Astrocyte (in vitro differentiated cells and primary cell): ENCODE results near the gene SNCAIP. TPM values are rescaled to one million over a fixed set of nuclear protein-coding genes. Genes with fewer than 3 reads are reported as not detected.

ENCODE experiments used
- DNase-seq: peaks from one replicate; pipeline ENCODE4 v3.0.0-alpha.2; 2010; ENCODE audit warnings: low read depth
- FAIRE-seq: peaks from 2 replicates; lab custom pipeline; 2011; peaks lifted over from hg19 to GRCh38; lab: Jason Lieb, UNC
- H2AFZ ChIP-seq: 2 replicates; pipeline ENCODE4 v1.6.0; 2012; ENCODE audit warnings: low read depth, low read length, inconsistent platforms
- H3K27ac ChIP-seq: 2 replicates; pipeline ENCODE4 v1.5.1; 2011; ENCODE audit warnings: low read depth, low read length, inconsistent platforms
- H3K27me3 ChIP-seq: 2 replicates; pipeline ENCODE4 v1.6.0; 2011; ENCODE audit warnings: low read length, inconsistent platforms; ENCODE audit not compliant: insufficient read depth
- H3K36me3 ChIP-seq: 2 replicates; pipeline ENCODE4 v1.5.1; 2011; ENCODE audit warnings: low read length, inconsistent platforms; ENCODE audit not compliant: insufficient read depth
- H3K4me1 ChIP-seq: 2 replicates; pipeline ENCODE4 v1.5.1; 2011; ENCODE audit warnings: low read length, inconsistent platforms; ENCODE audit not compliant: insufficient read depth
- H3K4me2 ChIP-seq: 2 replicates; pipeline ENCODE4 v1.6.0; 2012; ENCODE audit warnings: low read length, inconsistent platforms
- H3K4me3 ChIP-seq: 2 replicates; pipeline ENCODE4 v1.5.1; 2011; ENCODE audit warnings: low read depth, mild to moderate bottlenecking, low read length, inconsistent platforms; ENCODE audit not compliant: insufficient read depth
- H3K79me2 ChIP-seq: 2 replicates; pipeline ENCODE4 v1.6.0; 2012; ENCODE audit warnings: mild to moderate bottlenecking, low read length, inconsistent platforms; ENCODE audit not compliant: insufficient read depth
- H3K9ac ChIP-seq: 2 replicates; pipeline ENCODE4 v1.6.0; 2012; ENCODE audit warnings: mild to moderate bottlenecking, low read length, inconsistent platforms
- H3K9me3 ChIP-seq: 2 replicates; pipeline ENCODE4 v1.5.1; 2012; ENCODE audit warnings: low read depth, mild to moderate bottlenecking, low read length, inconsistent platforms; ENCODE audit not compliant: insufficient read depth
- H4K20me1 ChIP-seq: 2 replicates; pipeline ENCODE4 v1.6.0; 2012; ENCODE audit warnings: low read length, inconsistent platforms; ENCODE audit not compliant: insufficient read depth
- H3K27ac Mint-ChIP-seq: one replicate; pipeline ENCODE4 v1.8.0; 2021; ENCODE audit warnings: mild to moderate bottlenecking, mixed read lengths; ENCODE audit not compliant: unreplicated experiment
- H3K27me3 Mint-ChIP-seq: one replicate; pipeline ENCODE4 v1.8.0; 2021; ENCODE audit warnings: low read depth, mixed read lengths; ENCODE audit not compliant: unreplicated experiment
- H3K36me3 Mint-ChIP-seq: one replicate; pipeline ENCODE4 v1.8.0; 2021; ENCODE audit warnings: low read depth, mixed read lengths; ENCODE audit not compliant: unreplicated experiment
- H3K4me1 Mint-ChIP-seq: one replicate; pipeline ENCODE4 v1.8.0; 2021; ENCODE audit warnings: low read depth, mixed read lengths; ENCODE audit not compliant: unreplicated experiment
- H3K4me3 Mint-ChIP-seq: one replicate; pipeline ENCODE4 v1.8.0; 2021; ENCODE audit warnings: mild to moderate bottlenecking, moderate library complexity, mixed read lengths; ENCODE audit not compliant: unreplicated experiment
- H3K9me3 Mint-ChIP-seq: one replicate; pipeline ENCODE4 v1.8.0; 2021; ENCODE audit warnings: mild to moderate bottlenecking, mixed read lengths; ENCODE audit not compliant: unreplicated experiment
- EZH2 ChIP-seq: IDR thresholded peaks from 2 replicates; pipeline ENCODE4 v1.6.1; 2012; ENCODE audit warnings: mild to moderate bottlenecking, low read length, inconsistent platforms; ENCODE audit not compliant: insufficient read depth
- total RNA-seq: library from RNA; stranded (reverse); gene quantifications from 2 replicates; pipeline ENCODE4 v1.2.1, GENCODE V29; 2021
- TF ChIP-seq, protein P1 (sequence below): IDR thresholded peaks from 2 replicates; pipeline ENCODE4 v1.5.1; 2011; ENCODE audit warnings: low read depth, mild to moderate bottlenecking, inconsistent platforms, low read length, moderate library complexity; ENCODE audit not compliant: insufficient read depth

Gene SNCAIP
- total RNA-seq, 1 donor from 2014 or later: 1.7 TPM

DNA sequence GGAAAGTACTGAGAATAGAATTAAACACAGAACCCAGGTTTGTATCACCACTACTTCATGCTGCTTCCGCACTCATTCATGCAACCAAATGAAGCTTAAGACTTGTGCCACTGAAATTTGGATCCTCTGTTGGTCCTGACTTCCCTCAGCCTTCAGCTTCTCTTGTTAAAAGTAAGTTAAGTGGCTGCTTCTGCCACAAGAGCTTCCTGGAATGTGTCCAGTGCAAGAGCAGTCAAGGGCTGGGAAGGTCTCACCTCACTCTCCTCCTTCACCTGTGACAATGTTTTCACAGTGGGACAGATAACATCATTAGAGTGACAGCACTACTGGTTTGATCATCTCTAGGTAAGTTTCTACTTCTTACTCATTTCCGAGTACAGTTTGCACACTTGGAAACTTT is 7.9 kb downstream of the SNCAIP start:
- no peak for DNase-seq
- Mint-ChIP-seq H3K27me3 (peaks cover 29% of the 10 kb centered on the region), H3K4me1 (no peaks in the 10 kb centered on the region), H3K36me3 (no peaks in the 10 kb centered on the region), H3K9me3 (no peaks in the 10 kb centered on the region), H3K4me3 (no peak overlapping the region), H3K27ac (no peak overlapping the region)
- no peak overlapping the region for H2AFZ ChIP-seq
- no peak overlapping the region for H3K4me3 ChIP-seq
- H3K9me3 ChIP-seq: no peaks in the 10 kb centered on the region
- no peaks in the 10 kb centered on the region for H3K27me3 ChIP-seq
- FAIRE-seq: no peak
- H3K36me3 ChIP-seq: no peaks in the 10 kb centered on the region
- no peaks in the 10 kb centered on the region for H3K4me1 ChIP-seq
- H3K79me2 ChIP-seq: peaks cover 12% of the 10 kb centered on the region
- H3K4me2 ChIP-seq: no peak overlapping the region
- H3K27ac ChIP-seq: no peak overlapping the region
- H3K9ac ChIP-seq: no peak overlapping the region
- H4K20me1 ChIP-seq: peaks cover 5% of the 10 kb centered on the region
- TF ChIP-seq EZH2: no peak
- TF ChIP-seq, protein P1, sequence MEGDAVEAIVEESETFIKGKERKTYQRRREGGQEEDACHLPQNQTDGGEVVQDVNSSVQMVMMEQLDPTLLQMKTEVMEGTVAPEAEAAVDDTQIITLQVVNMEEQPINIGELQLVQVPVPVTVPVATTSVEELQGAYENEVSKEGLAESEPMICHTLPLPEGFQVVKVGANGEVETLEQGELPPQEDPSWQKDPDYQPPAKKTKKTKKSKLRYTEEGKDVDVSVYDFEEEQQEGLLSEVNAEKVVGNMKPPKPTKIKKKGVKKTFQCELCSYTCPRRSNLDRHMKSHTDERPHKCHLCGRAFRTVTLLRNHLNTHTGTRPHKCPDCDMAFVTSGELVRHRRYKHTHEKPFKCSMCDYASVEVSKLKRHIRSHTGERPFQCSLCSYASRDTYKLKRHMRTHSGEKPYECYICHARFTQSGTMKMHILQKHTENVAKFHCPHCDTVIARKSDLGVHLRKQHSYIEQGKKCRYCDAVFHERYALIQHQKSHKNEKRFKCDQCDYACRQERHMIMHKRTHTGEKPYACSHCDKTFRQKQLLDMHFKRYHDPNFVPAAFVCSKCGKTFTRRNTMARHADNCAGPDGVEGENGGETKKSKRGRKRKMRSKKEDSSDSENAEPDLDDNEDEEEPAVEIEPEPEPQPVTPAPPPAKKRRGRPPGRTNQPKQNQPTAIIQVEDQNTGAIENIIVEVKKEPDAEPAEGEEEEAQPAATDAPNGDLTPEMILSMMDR: no peak

DNA sequence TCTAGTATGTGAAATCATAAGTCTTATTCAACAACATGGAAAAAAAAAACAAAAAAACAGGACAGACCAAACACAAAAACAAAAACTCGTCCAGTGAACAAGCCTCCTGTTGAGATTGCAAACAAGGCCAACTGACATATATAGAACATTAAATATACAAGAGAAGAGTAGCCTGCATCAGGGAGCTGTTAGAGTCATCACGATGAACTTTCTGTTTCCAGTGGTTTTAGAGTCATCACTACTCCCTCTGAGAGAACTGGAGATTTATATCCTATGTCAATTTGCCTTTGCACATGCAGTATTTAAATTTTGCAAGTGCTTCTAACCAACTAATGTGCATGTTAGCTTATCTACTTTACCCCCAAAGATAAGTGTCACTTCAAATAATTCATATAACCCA is 9.9 kb downstream of the SNCAIP start:
- H3K4me1 Mint-ChIP-seq: no peaks in the 10 kb centered on the region
- H3K36me3 Mint-ChIP-seq: no peaks in the 10 kb centered on the region
- no peak overlapping the region for H3K27ac Mint-ChIP-seq
- DNase-seq (no peak), FAIRE-seq (no peak)
- H3K27me3 Mint-ChIP-seq: peaks cover 16% of the 10 kb centered on the region
- H3K4me3 Mint-ChIP-seq: no peak overlapping the region
- TF ChIP-seq, protein P1: no peak
- no peak for TF ChIP-seq EZH2
- no peaks in the 10 kb centered on the region for H3K9me3 Mint-ChIP-seq
- no peaks in the 10 kb centered on the region for H3K9me3 ChIP-seq
- H2AFZ ChIP-seq: no peak overlapping the region
- no peaks in the 10 kb centered on the region for H4K20me1 ChIP-seq
- H3K4me1 ChIP-seq: no peaks in the 10 kb centered on the region
- H3K79me2 ChIP-seq: no peaks in the 10 kb centered on the region
- no peak overlapping the region for H3K27ac ChIP-seq
- H3K27me3 ChIP-seq: no peaks in the 10 kb centered on the region
- no peak overlapping the region for H3K4me2 ChIP-seq
- H3K4me3 ChIP-seq: no peak overlapping the region
- H3K9ac ChIP-seq: no peak overlapping the region
- H3K36me3 ChIP-seq: no peaks in the 10 kb centered on the region

DNA sequence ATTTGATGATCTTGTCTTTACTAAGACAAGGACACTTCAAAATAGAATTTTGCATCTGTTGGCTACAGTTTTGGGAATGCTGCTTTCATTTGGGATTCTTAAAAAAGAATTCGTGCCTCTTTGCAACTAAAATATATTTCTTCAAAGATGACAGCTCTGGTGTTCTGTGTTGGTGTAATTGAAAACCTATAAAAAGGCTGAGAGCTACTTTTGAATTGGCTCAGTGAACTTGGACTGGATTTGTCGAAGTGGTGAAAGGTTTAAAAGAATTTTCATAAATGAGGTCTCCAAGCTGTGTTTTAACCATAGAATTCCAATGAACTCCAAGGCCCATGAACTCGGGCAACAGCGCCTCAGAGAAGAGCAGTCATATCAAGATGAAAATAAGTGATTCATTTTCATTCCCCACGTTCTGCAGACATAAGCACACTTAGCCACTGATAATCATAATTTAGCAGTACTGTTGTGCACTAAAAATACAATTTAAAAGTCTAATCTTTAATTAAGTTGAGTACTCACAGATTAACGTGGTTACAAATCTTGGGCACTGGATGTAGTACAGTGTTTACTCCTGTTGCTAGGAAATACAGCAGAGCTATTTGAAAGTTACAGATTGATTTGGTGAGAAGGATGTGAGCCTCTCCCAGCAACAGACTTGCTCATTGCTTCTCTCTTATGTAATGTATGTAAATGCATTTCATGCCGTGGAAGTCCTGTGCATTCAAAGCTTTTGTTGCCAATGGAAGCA is 10.9 kb downstream of the SNCAIP start:
- Mint-ChIP-seq H3K4me1 (no peaks in the 10 kb centered on the region), H3K27ac (no peak overlapping the region), H3K27me3 (peaks cover 6% of the 10 kb centered on the region), H3K9me3 (no peaks in the 10 kb centered on the region), H3K36me3 (no peaks in the 10 kb centered on the region), H3K4me3 (no peak overlapping the region)
- Histone ChIP-seq H3K27ac (no peak overlapping the region), H3K9me3 (no peaks in the 10 kb centered on the region), H3K4me1 (no peaks in the 10 kb centered on the region), H3K9ac (no peak overlapping the region), H3K4me2 (peak overlapping the region; percentile 11), H3K4me3 (no peak overlapping the region), H3K36me3 (no peaks in the 10 kb centered on the region), H3K79me2 (no peaks in the 10 kb centered on the region), H2AFZ (no peak overlapping the region), H4K20me1 (no peaks in the 10 kb centered on the region), H3K27me3 (no peaks in the 10 kb centered on the region)
- TF ChIP-seq, protein P1: no peak
- no peak for TF ChIP-seq EZH2
- FAIRE-seq: no peak
- peak; percentile 53 for DNase-seq
